ENCODE measurements around the gene OR2H2. TPM values are rescaled to one million over a fixed set of nuclear protein-coding genes. Genes with fewer than 3 reads are reported as not detected.

Gene OR2H2
- polyA plus RNA-seq, 4 donors = 0.16 to 0.25 (median 0.21) TPM

DNA sequence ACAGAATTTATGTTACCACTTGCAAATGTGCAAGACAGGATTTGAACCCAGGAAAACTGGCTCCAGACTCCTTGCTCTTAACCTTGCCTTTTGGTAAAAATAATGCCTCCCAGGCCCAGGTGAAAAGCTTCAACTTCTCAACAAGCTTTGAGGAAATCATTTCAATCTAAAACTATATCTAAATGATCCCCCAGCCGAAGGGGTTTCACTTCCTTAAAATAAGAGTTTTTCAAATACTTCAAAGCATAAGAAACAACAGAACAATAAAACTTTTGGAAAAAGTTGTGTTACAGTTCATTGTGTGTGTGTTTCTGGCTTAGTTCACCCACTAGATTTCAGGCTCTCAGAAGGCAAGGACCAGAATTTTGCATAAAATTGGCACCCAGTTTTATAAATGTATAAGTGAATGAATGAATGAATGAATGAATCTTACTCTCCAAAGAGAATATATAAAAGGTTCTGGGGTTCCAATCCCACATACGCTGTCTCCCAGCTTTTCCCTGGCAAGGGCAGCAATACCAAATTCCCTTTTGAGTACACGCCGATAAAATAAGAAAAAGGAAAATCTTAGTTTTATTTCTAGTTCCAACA lies 5.4 kb downstream of the OR2H2 start:
- DNase-seq (ENCODE audit: low read depth in 4 of 4, low spot score in 3 of 4) = no peak

DNA sequence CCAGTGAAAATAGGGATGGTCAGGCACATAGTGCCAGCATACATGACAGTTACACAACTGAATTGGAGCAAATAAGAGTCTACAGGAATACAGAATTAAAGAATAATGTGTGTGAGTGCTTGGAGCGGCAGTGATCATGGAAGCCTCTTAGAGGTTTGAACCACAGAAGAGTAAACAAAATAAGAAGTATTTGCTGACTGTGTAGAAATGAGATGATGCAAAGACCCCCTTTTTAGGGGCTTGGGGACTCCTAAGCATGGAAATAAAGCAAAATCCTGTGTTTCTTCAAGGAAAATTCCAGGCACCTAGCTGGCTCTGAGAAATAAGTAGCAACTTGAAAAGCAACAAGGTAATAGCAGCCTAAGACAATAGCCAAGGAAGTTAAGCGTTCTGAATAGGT lies 6.8 kb downstream of the OR2H2 start:
- no peak for DNase-seq (ENCODE audit: low read depth in 4 of 4, low spot score in 3 of 4)

DNA sequence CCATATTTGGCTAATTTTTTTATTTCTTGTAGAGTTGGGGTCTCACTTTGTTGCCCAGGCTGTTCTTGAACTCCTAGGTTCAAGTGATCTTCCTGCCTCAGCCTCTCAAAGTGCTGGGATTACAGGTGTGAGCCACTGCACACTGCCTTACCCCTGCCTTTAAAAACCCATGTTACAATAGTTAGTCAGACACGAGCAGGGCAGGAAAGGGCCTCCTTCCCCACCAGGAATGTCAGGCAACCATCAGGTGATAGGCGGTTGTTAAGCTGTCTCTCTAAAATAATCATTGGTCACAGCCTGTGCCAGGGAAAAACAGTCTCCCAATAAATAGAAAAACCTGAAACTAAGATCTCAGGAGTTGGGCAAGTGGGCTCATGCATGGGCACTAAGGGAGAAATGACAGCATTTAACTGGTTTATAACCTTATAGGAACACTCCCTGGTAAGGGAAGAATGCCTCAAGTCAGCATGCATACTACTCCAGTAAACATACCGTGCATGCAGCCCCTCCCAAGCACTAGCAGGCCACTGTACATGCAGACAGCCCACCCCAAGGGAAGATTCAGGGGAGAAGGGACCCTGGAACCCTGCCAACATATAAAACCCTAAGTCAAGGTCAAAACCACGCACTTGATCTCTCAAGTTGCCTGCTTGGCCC lies 8.4 kb downstream of the OR2H2 start:
- DNase-seq (ENCODE audit: low read depth in 4 of 4, low spot score in 3 of 4) = no peak

DNA sequence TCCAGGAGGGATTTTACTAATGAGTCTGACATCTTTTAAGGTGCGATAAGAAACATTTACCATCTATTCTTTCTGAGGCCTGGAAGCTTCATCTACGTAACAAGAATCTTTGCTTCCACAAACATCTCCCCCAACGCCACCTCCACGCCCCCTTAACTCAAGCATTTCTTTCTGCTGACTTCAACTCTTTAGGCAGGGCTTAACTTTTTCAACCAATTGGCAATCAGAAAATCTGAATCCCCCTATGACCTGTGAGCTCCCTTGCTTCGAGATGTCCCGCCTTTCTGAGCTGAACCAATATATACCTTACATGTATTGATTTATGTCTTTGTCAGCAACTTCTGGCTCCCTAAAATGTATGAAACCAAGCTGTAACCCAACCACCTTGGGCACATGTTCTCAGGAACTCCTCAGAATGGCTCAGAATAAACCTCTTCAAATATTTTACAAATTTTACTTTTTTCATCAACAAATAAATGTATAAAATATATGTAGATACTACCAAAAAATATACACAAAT lies 11.5 kb downstream of the OR2H2 start:
- no peak for DNase-seq (ENCODE audit: low read depth in 4 of 4, low spot score in 3 of 4)

DNA sequence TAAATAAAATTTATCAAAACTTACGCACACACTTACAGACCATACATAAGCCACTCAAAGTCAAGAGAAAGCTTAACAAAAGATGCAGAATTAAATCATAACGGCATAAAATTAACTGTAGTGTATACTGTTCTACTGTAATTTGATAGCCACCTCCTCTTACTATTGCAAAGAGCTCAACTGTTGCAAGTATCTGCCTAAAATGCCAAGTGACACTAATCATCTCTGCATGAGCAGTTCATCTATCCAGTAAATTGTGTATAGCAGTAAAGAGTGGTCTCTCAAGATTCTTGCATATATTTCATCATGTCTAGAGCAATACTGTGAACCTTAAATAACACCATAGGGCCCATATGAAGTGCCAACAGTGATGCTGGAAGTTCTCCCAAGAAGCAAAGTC lies 12.3 kb downstream of the OR2H2 start:
- no peak for DNase-seq (ENCODE audit: low read depth in 4 of 4, low spot score in 3 of 4)

DNA sequence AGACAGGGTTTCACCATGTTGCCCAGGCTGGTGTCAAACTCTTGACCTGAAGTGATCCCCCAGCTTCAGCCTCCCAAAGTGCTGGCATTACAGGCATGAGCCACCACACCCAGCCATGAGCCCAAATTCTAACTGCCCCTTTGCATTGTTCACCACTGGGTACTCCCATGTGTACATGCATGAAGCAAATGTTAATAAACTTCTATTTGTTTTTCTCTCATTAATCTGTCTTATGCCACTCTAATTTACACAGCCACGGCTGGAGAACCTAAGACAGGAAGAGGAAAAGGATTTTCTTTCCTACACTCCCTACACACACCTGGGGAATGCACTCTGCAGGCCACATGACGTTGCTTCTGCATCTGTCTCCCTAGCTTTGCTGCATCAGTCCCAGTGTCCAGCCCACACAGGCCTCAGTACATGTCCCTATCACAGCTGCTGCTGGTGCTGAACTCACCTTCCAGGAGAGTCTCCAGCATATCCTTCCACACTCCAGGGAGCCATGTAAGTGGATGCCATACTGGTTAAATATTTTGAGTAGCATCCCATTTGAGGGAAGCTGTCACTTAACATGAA lies 13.3 kb downstream of the OR2H2 start:
- no peak for DNase-seq (ENCODE audit: low read depth in 4 of 4, low spot score in 3 of 4)

DNA sequence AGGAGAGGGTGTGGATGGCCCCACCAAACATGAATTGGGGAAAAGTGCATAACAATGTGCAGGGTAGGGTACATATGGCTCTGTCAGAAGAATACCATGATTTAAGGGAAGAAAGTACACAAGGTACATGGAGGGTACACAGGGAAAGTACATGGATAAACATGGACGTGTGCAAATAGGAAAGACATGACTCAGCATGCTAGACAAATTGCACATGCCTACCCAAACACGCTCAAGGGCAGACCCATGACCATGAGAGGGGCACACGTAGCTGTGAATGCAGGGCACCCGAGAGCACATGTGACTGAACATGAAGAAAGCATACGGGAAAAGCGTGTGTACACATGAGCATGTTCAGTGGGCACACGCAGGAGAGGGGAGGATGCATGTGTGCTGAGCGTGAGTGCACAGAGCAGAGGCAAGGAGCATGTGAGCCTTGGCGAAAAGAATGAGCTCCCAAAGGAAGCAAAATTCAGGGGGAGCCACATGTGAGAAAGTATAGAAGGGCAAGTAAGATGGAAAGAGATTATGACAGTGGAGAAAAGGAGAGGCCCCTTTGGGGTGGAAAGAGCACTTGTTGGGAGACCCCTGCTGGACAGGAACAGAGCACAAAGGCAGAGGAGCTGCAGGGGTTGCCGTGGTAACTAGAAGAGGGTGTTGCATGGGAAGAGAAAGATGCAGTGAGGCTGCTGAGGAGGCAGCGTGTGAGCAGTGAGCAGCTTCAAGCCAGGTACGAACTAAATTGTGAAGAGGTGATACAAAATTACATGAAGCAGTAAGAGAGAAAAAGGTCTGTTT lies 17.8 kb downstream of the OR2H2 start:
- no peak for DNase-seq (ENCODE audit: low read depth in 4 of 4, low spot score in 3 of 4)

DNA sequence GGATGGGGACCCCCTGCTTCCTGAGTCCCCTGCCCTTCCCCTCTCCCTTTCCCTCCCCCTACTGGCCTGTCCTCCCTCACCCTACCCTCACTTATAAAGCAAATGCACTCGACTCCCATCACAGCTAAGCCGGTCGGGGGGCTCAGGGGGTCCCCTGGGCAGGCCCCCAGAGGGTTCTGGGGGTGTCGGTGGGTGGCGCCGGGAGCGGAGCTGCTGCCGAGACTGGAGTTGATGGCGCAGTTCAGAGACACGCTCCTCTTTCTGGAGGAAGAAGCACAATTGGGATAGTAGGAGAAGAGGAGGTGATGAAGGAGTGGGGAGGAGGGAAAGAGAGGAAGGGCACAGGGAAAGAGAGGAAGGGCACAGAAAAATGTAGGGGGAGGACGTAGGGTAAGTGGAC lies 18.5 kb downstream of the OR2H2 start:
- DNase-seq (ENCODE audit: low read depth in 4 of 4, low spot score in 3 of 4) = no peak

DNA sequence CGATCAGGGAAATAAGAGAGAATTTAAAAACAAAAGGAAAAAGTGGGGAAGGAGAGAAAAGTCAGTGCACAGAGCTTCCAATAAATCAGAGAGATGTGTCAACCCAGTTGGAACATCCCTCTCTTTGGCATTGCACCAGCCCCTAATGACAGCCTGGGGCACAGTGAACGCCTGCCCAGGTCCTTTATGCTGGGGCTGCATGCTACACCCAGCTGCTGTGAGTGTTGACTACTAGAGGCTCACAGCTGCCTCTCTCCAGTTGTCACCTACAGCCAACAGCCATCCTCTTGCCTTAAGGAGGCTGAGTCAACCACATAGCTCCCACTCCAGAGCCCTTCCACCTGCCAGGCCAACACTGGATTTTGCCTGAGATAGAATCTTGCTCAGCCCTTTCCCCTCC lies 19.0 kb downstream of the OR2H2 start:
- no peak for DNase-seq (ENCODE audit: low read depth in 4 of 4, low spot score in 3 of 4)

DNA sequence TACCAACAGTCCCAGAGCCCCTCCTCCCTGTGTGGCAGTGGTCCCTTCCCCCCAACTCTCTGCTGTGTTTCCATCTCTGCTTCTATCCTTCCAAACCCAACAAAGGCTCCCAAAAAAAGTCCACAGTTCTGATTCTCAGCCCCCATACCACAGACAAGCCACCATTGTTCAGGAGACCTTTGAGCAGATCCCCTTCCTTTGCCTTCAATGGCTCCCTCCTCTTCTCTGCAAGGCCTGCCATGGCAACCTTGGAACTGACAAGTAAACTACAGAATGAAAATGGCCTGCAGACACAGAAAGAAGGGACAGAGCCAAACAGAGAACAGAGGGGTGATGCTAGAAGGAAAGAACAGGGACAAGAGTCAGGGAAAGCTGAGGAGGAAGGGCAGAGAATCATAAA lies 23.2 kb downstream of the OR2H2 start:
- no peak for DNase-seq (ENCODE audit: low read depth in 4 of 4, low spot score in 3 of 4)

DNA sequence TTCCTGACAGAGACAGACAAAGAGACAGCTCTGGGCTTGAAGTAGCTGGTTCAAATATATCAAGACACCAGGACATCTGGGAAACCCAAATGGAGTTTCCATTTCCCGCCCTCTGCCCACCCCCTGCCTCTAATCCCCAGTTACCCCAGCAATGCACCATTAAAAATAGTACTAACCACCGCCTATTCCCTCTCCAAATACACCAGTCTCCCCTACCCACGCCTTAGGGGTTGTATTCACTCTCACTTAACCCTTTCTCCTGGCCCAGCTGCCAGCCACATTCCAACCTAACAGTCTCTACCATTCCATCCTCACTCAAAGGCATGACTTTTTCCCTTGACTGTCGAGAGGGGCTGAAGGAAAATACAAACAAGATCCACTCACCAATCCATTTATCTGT lies 25.6 kb downstream of the OR2H2 start:
- DNase-seq (ENCODE audit: low read depth in 4 of 4, low spot score in 3 of 4) = no peak

DNA sequence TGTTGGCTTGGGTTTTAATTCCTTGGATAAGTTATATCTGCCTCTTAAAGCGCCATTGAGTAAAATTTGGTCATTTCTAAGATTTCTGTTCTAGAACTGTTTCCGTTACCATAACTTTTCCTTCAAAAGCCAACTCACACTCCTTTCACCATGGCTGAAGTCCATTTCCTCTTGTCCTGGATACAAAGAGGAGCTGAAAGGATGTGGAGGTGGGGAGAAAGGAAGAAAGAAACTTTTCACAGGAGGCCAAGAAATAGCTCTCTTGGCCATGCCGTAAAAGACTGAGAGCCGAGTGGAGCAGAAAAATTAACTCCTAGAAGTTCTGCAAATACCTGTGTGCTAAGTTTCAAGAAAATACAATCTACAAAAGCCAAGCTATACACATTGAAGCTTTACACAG lies 26.5 kb downstream of the OR2H2 start:
- no peak for DNase-seq (ENCODE audit: low read depth in 4 of 4, low spot score in 3 of 4)

DNA sequence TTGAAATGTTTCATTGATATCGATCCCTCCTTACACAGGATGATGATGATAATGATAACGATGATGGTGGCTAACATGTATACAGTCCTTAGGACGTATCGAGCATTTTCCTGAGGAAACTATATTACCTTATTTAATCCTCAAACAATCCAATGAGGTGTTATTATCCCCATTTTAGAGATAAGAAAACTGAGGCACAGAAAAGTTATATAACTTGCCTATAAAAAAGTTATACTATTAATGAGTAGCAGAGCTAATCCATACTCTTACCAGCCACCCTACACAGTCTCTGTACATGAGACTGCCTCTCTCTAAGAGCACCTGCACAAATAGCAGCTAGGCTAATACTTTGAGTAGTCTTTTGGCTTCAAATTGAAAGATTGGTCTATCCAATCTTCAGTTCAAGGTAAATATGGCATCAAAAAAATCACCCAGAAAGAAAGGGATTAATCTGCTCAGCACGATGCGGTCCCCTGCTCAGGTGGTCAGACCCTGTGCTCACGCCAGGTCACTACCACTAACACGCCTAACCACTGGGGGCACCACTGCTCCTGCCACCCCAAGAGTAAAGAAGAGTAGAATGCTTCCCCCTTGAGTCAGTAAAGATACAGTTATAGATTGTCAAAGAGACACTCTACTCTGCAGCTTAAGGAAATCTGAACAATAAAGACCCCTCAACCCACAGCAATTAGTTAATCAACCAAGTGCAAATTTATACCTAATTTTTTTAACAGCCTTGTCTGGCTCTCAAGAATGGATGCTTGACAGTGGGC lies 33.0 kb downstream of the OR2H2 start:
- no peak for DNase-seq (ENCODE audit: low read depth in 4 of 4, low spot score in 3 of 4)

DNA sequence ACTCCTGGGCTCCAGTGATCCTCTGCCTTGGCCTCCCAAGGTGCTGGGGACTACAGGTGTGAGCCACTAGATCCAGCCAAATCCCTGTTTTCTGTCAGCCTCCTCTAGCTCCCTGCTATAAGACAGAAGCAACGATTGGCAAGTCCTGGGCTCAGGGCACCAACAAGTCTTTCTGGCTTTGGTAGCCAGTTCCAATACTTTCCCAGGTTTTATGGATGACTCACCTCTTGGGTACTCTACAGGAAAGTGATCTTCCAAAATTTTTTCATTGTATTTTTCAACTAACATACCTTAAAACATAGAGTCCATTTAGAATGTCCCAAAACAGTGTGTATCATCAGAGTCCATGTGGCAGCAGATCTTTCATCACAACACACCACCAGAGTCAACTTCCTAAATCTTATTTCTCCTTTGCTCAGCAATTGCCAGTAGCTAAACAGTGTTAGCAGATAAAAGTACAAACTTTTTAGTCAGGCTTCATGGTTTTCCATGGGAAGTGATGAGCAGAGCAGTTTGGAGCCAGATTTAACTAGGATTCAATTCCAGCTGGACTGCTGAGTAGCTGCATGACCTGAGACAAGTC lies 34.7 kb downstream of the OR2H2 start:
- DNase-seq (ENCODE audit: low read depth in 4 of 4, low spot score in 3 of 4) = no peak

DNA sequence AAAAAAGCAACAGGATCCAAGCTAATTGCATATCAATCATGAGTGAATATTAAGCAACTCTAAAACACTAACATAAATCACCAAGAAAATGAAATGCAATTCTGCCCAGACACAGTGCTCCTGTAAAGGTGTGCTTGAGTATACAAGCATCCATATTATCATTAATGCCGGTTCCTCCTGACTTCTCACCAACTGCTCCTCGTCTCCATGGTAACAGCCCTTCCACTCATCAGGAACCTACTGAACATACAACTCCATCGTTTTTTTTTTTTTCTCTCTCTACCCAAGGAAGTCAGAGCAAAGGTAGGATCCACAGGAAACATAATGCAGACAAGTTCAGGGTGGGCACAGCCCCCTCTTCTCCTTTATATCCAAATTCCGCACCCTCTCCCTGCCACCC lies 35.7 kb downstream of the OR2H2 start:
- no peak for DNase-seq (ENCODE audit: low read depth in 4 of 4, low spot score in 3 of 4)

DNA sequence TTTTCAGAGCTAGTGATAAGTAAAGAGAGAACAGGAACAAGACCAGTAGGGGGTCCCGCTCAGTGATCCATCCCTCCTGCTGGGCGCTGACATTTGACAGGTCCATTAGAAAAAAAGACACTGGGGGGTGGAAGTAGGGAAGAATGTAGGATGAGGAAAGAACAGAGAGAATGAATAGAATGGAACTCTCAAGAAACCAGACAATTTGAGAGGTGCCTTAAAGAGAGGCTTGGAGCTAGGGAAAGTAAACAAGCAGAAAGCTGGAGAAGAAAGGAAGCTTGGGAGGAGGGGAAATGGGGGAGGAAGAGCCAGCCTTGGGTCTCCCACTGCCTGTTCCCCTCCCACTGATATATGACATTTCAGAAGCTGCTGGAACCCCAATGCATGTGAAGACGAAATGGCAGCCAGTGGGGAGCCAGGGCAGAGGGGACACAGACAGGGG lies 39.6 kb downstream of the OR2H2 start:
- DNase-seq (ENCODE audit: low read depth in 4 of 4, low spot score in 3 of 4) = no peak

DNA sequence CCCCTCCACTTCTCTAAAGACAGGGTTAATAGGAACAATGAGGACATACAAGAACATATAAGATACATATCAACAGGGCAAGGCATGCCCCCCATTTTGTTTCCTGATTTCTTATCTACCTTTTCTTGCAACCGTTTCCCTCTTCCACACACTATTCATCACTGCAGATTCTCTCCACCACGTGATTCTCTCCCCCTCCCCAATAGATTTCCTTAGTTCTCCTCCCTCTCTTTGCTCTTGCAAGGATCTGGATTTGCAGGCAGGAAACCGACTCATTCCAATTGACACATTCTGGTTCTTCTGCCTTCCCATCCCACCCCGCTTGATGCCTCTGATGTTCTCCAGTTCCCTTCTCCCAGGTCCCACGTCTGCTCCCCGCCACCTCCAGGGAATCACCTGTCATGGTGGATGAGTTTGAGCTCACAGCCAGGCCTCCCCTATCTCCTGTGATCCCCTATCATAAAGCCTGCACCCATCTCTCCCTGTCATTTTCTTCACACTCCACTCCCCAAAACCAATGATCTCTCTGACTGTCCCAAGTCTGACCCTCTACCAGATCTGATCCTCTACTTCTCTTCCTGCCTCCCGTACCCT lies 40.5 kb downstream of the OR2H2 start:
- DNase-seq (ENCODE audit: low read depth in 4 of 4, low spot score in 3 of 4) = no peak

DNA sequence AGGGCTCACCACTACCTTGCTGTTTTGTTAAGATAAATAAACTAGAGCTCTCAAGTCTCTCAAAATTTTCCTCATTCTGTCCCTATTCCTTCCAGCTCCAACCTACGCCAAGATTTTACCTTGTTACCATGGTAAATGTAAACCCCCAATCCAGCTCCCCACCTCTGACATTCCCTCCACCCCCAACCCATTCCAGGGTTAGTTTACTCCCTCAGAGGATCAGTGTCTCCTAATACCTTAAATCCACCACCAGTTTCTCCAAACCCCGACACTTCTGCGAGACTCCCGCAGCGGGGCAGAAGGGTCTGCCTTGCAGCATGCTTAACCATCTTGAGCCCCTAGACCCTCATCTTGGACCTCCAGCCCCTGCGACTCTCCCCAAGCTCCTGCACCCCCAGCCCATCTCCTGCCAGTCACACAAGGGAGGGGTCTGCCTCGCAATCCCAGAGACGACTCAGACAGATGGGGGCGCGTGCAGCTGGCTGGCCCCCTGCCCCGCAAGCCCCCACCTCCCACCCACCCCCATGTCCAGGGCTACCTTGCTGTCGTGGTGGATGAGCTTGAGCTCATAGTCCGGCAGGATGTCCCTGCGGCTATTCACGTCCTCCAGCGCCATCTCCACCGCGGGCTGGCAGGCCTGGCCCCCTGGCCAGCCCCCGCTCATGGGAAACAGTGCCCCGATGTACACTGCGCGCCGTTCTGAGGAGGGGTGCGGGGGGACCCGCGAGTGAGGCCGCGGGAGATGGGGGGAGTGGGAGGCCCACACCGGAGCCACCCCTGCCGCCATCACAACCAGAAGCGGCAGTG lies 42.2 kb downstream of the OR2H2 start:
- DNase-seq (ENCODE audit: low read depth in 4 of 4, low spot score in 3 of 4) = no peak

All from left renal pelvis (tissue), 4 donors.